Measurements from ENCODE around the gene ITGB8. TPM values are rescaled to one million over a fixed set of nuclear protein-coding genes. Genes with fewer than 3 reads are reported as not detected.
A peak's percentile ranks its signal among the peaks of the same experiment; 100 is the strongest.

ITGB8 gene
- total RNA-seq, 3 donors from 2014 or later: 9.3 to 11.6 (median 10.8) TPM

DNA sequence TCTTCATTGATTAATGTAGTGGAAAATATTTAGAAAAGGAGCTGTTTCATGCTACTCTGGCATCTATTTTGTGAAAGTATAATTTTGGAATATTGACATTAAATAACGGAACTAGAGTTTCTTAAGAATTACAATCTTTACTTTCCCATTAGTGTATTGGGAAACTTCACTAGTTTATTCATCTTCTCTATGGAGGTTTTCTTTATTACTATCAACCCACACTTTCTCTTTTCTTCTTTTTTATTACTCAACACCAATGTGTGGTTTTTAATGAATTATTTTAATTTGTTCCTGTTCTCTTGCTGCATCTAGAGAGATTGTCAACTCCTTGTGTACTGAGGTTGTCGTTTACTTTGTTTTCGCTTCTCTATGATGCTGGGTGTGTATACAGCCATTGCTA lies 20.4 kb upstream of the ITGB8 start:
- Histone ChIP-seq H3K9me3 (no peaks in the 10 kb centered on the region), H3K36me3 (ENCODE audit: low read depth) (no peaks in the 10 kb centered on the region), H3K4me1 (ENCODE audit: low read depth) (peaks cover 10% of the 10 kb centered on the region), H3K4me3 (no peak overlapping the region)
- intact Hi-C loops (cut with DNase I, micrococcal nuclease): no loop called here
- TF ChIP-seq, protein P1, sequence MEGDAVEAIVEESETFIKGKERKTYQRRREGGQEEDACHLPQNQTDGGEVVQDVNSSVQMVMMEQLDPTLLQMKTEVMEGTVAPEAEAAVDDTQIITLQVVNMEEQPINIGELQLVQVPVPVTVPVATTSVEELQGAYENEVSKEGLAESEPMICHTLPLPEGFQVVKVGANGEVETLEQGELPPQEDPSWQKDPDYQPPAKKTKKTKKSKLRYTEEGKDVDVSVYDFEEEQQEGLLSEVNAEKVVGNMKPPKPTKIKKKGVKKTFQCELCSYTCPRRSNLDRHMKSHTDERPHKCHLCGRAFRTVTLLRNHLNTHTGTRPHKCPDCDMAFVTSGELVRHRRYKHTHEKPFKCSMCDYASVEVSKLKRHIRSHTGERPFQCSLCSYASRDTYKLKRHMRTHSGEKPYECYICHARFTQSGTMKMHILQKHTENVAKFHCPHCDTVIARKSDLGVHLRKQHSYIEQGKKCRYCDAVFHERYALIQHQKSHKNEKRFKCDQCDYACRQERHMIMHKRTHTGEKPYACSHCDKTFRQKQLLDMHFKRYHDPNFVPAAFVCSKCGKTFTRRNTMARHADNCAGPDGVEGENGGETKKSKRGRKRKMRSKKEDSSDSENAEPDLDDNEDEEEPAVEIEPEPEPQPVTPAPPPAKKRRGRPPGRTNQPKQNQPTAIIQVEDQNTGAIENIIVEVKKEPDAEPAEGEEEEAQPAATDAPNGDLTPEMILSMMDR (IDR thresholded peaks at IDR 0.05): no peak
- ATAC-seq: no peak
- DNase-seq: no peak

DNA sequence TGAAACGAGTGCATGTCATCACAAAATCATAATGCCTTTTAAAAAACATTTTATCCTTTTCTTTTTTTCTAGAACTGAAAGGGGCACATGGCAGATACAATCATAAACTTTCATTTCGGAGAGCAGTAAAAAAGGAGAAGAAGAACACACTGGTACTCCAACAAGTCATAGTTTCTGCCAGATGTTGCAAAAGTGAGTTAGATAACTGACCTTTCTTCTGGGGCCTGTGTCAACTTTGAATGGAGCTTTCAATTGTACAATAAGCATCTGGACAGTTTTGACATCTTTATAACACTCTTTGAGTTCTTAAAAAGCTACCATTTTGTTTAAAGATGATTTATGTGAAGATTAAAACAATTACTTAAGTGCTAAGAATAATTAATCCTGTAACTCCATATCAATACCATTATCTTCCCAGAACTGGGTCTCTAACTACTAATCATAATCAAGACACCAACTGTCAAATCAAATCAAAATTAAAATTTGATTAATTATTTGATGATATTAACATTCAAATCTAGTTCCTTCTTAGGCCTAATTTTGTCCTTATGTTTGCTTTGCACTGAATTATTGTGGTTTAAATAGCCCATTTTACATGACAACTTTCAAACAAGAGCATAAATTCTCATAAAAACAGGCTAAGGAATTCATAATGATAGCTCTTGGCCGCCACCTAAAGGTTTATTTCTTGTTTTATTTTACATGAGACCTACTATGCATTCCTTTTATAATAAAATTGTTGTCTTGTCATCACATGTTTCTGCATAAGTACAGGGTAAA lies 19.5 kb upstream of the ITGB8 start:
- H3K36me3 ChIP-seq (ENCODE audit: low read depth): no peaks in the 10 kb centered on the region
- DNase-seq (peak in 1 of 3 donors; percentile 72), ATAC-seq (peak; percentile 51)
- intact Hi-C loops (cut with DNase I, micrococcal nuclease): no loop called here
- peaks cover 10% of the 10 kb centered on the region for H3K4me1 ChIP-seq (ENCODE audit: low read depth)
- H3K9me3 ChIP-seq: no peaks in the 10 kb centered on the region
- TF ChIP-seq, protein P1 (IDR thresholded peaks at IDR 0.05): no peak
- H3K4me3 ChIP-seq: no peak overlapping the region

DNA sequence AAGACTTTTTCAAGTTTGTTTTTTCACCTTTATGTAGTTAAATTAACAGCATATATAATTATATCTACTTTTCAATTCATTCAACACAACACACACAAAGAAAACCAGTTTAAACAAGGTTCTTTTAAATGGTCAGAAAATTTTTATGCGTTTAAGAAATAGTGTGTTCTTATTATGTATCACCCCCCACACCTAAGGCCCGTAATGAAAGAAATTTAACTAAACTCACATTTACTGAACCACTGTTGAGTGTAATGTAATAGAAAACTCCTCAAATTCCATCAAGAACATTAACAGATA lies 19.0 kb upstream of the ITGB8 start:
- DNase-seq: no peak
- no peak for ATAC-seq
- intact Hi-C loops (cut with DNase I, micrococcal nuclease): no loop called here
- TF ChIP-seq, protein P1 (IDR thresholded peaks at IDR 0.05): peak; percentile 8
- Histone ChIP-seq H3K4me1 (ENCODE audit: low read depth) (peaks cover 6% of the 10 kb centered on the region), H3K9me3 (no peaks in the 10 kb centered on the region), H3K4me3 (no peak overlapping the region), H3K36me3 (ENCODE audit: low read depth) (no peaks in the 10 kb centered on the region)

DNA sequence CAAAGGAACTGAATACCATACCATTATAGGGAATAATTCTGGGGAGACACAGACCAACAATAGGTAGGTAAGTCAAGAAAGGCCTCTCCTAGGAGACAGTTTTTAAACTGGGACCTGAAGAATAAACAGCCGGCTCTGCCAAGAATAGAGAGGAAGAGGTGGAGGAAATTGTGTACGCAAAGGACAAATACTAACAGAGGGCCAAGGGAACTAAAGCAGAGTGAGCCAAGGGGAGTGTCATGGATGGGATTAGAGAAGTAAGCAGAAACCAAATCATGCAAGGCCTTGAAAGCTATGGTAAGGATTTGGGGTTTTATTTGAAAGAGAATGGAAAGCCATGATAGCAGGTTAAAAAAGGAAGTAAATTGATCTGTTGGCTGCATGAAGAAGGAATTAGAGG lies 18.1 kb upstream of the ITGB8 start:
- no peak for DNase-seq
- Histone ChIP-seq H3K36me3 (ENCODE audit: low read depth) (no peaks in the 10 kb centered on the region), H3K4me1 (ENCODE audit: low read depth) (no peaks in the 10 kb centered on the region), H3K4me3 (no peak overlapping the region), H3K9me3 (no peaks in the 10 kb centered on the region)
- TF ChIP-seq, protein P1 (IDR thresholded peaks at IDR 0.05): no peak
- peak; percentile 35 for ATAC-seq
- intact Hi-C loops (cut with DNase I, micrococcal nuclease): no loop called here

DNA sequence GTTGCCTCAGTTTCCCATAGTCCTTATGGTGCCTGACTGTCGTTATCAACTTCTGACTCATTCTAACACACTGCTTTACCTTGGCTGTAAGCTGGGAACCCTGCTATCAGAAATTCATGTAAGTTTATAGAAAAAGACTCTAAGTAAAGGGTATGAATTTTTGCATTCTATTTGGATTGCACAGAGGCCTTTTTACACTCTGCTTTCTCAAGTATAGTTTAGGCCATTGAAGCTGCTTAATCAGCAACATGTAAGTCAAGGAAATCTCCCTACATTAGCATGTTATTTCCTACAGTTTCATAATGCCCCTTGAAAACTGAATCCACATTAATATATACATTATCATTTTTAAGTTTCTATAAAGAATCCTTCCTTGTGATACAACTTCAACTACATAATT lies 17.1 kb upstream of the ITGB8 start:
- Histone ChIP-seq H3K9me3 (no peaks in the 10 kb centered on the region), H3K4me1 (ENCODE audit: low read depth) (no peaks in the 10 kb centered on the region), H3K36me3 (ENCODE audit: low read depth) (no peaks in the 10 kb centered on the region), H3K4me3 (no peak overlapping the region)
- ATAC-seq: no peak
- TF ChIP-seq, protein P1 (IDR thresholded peaks at IDR 0.05): no peak
- intact Hi-C loops (cut with DNase I, micrococcal nuclease): no loop called here
- no peak for DNase-seq

DNA sequence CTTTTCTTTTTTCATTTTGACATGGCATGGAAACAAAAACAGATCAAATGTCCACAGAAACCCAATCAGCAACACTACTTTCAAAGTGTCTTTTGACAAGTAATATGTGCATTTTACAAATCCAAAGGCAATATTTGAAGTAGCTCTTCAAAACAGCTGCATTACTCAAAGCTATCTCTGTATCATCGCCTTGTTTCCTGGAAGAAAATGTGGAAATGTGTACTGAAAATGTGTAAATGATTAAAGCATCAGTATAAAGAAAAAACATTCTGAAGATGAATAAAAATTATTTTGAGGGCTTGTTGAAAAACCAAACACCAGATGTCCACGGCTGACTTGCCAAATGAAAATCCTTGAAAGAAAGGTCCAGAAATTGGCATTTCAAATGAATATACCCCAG lies 16.5 kb upstream of the ITGB8 start:
- H3K9me3 ChIP-seq: no peaks in the 10 kb centered on the region
- intact Hi-C loops (cut with DNase I, micrococcal nuclease): no loop called here
- DNase-seq: no peak
- TF ChIP-seq, protein P1 (IDR thresholded peaks at IDR 0.05): no peak
- H3K36me3 ChIP-seq (ENCODE audit: low read depth): no peaks in the 10 kb centered on the region
- no peak overlapping the region for H3K4me3 ChIP-seq
- no peak for ATAC-seq
- H3K4me1 ChIP-seq (ENCODE audit: low read depth): no peaks in the 10 kb centered on the region
